H1 (cell line): ENCODE data around the gene GPC6. TPM values are rescaled to one million over a fixed set of nuclear protein-coding genes. Genes with fewer than 3 reads are reported as not detected.

Source experiments
- CTCF ChIA-PET: fragments of 300-600 bp; sonication (Branson Sonifier 250); formaldehyde crosslinking; loops from one replicate; lab custom pipeline; 2021; ENCODE audit not compliant: partially characterized antibody; lab: Charles Lee
- POLR2A ChIA-PET: fragments of 300-600 bp; sonication (Branson Sonifier 250); formaldehyde crosslinking; loops from one replicate; lab custom pipeline; 2021; ENCODE audit warnings: inconsistent platforms; ENCODE audit not compliant: partially characterized antibody; lab: Charles Lee
- DNase-seq, 2 experiments: peaks; one replicate each; pipeline versions ENCODE4 v3.0.0 to v3.0.0-alpha.2; 2010 to 2022; ENCODE audit warnings: low spot score in 2 of 2, low read depth in 1 of 2, mixed read lengths in 1 of 2
- FAIRE-seq: peaks from 2 replicates; lab custom pipeline; 2011; peaks lifted over from hg19 to GRCh38; lab: Jason Lieb, UNC
- H2AFZ ChIP-seq: 2 replicates; pipeline ENCODE4 v1.8.1; 2012; ENCODE audit warnings: low read length, inconsistent platforms
- H2AK5ac ChIP-seq: 2 replicates; pipeline ENCODE4 v1.6.1; 2013; ENCODE audit warnings: low read depth, low read length
- H2BK120ac ChIP-seq: replicated peaks from 2 replicates; pipeline ENCODE3; 2013; ENCODE audit warnings: low read depth, low read length, inconsistent platforms
- H2BK12ac ChIP-seq: 2 replicates; pipeline ENCODE4 v1.6.1; 2013; ENCODE audit warnings: low read depth, low read length
- H2BK15ac ChIP-seq: 2 replicates; pipeline ENCODE4 v1.6.1; 2013; ENCODE audit warnings: low read length
- H2BK20ac ChIP-seq: 2 replicates; pipeline ENCODE4 v1.6.1; 2013; ENCODE audit warnings: low read length
- H2BK5ac ChIP-seq: 2 replicates; pipeline ENCODE4 v1.6.1; 2013; ENCODE audit warnings: low read depth, low read length
- H3K14ac ChIP-seq: 2 replicates; pipeline ENCODE4 v1.6.1; 2013; ENCODE audit warnings: inconsistent platforms; ENCODE audit not compliant: insufficient read length
- H3K18ac ChIP-seq: 2 replicates; pipeline ENCODE4 v1.6.1; 2013; ENCODE audit warnings: low read length; ENCODE audit errors: extremely low read depth
- H3K23ac ChIP-seq: 2 replicates; pipeline ENCODE4 v1.6.1; 2013; ENCODE audit warnings: inconsistent platforms; ENCODE audit not compliant: insufficient read length
- H3K23me2 ChIP-seq: 2 replicates; pipeline ENCODE4 v1.6.1; 2013; ENCODE audit warnings: low read depth, low read length
- H3K27ac ChIP-seq: 2 replicates; pipeline ENCODE4 v1.6.1; 2011; ENCODE audit warnings: low read depth, low read length, inconsistent platforms
- H3K27me3 ChIP-seq, 4 experiments: replicated peaks in 1 of 4; 1 replicate in 1 of 4; 2 replicates in 3 of 4; pipeline versions ENCODE4 v1.6.1 to v1.8.1; 2011 to 2013; ENCODE audit warnings: low read length in 3 of 4, mild to moderate bottlenecking in 3 of 4, inconsistent platforms in 2 of 4, mixed read lengths in 2 of 4, moderate library complexity in 1 of 4; ENCODE audit not compliant: control insufficient read depth in 3 of 4, insufficient read depth in 3 of 4; ENCODE audit errors: extremely low read depth in 1 of 4
- H3K36me3 ChIP-seq, 4 experiments: 2 replicates each; pipeline versions ENCODE4 v1.6.1 to v1.8.1; 2011 to 2013; ENCODE audit warnings: mild to moderate bottlenecking in 4 of 4, low read length in 3 of 4, moderate library complexity in 2 of 4, control low read depth in 1 of 4, inconsistent platforms in 1 of 4; ENCODE audit not compliant: insufficient read depth in 4 of 4, control insufficient read depth in 2 of 4
- H3K4ac ChIP-seq: replicated peaks from 2 replicates; pipeline ENCODE3; 2013; ENCODE audit warnings: low read length, low read depth, mixed read lengths, inconsistent platforms; ENCODE audit not compliant: insufficient read length
- H3K4me1 ChIP-seq, 4 experiments: replicated peaks in 1 of 4; 1 replicate in 1 of 4; 2 replicates in 3 of 4; pipeline versions ENCODE4 v1.6.1 to v1.8.1; 2011 to 2013; ENCODE audit warnings: low read length in 3 of 4, inconsistent platforms in 2 of 4, mixed read lengths in 1 of 4; ENCODE audit not compliant: insufficient read depth in 4 of 4, control insufficient read depth in 3 of 4
- H3K4me2 ChIP-seq, 2 experiments: 2 replicates each; pipeline versions ENCODE4 v1.6.1 to v1.8.1; 2011 to 2013; ENCODE audit warnings: low read depth in 2 of 2, low read length in 2 of 2, control low read depth in 1 of 2, inconsistent platforms in 1 of 2, mild to moderate bottlenecking in 1 of 2; ENCODE audit not compliant: insufficient read depth in 1 of 2
- H3K4me3 ChIP-seq, 4 experiments: fragments of 200-600, 300-600 bp in 1 of 4; sonication (generic), shearing (Covaris generic), sonication (Bioruptor Twin) in 1 of 4; 2 replicates each; pipeline versions ENCODE4 v1.5.1 to v1.8.1; 2011 to 2016; ENCODE audit warnings: low read length in 4 of 4, low read depth in 3 of 4, control low read depth in 2 of 4, inconsistent platforms in 2 of 4, mild to moderate bottlenecking in 2 of 4, mixed read lengths in 1 of 4, moderate library complexity in 1 of 4; ENCODE audit not compliant: insufficient read depth in 2 of 4; ENCODE audit errors: extremely low read depth in 1 of 4
- H3K56ac ChIP-seq: replicated peaks from 2 replicates; pipeline ENCODE3; 2013; ENCODE audit warnings: low read depth, mild to moderate bottlenecking, mixed read lengths, low read length, inconsistent platforms; ENCODE audit not compliant: insufficient read length
- H3K79me1 ChIP-seq: 2 replicates; pipeline ENCODE4 v1.6.1; 2013; ENCODE audit warnings: low read depth, low read length, control low read depth
- H3K79me2 ChIP-seq, 2 experiments: 2 replicates each; pipeline versions ENCODE4 v1.6.1 to v1.8.1; 2012 to 2013; ENCODE audit warnings: low read length in 2 of 2, mild to moderate bottlenecking in 2 of 2, inconsistent platforms in 1 of 2; ENCODE audit not compliant: insufficient read depth in 2 of 2, control insufficient read depth in 1 of 2
- H3K9ac ChIP-seq, 4 experiments: replicated peaks in 1 of 4; 1 replicate in 1 of 4; 2 replicates in 3 of 4; pipeline versions ENCODE4 v1.6.1 to v1.8.1; 2011 to 2013; ENCODE audit warnings: low read depth in 3 of 4, low read length in 3 of 4, control low read depth in 2 of 4, mild to moderate bottlenecking in 2 of 4, moderate library complexity in 2 of 4, inconsistent platforms in 1 of 4; ENCODE audit errors: extremely low read depth in 1 of 4
- H3K9me3 ChIP-seq, 2 experiments: 2 replicates each; pipeline versions ENCODE4 v1.6.1 to v1.8.1; 2012 to 2013; ENCODE audit warnings: mild to moderate bottlenecking in 2 of 2, moderate library complexity in 2 of 2, control low read depth in 1 of 2, inconsistent platforms in 1 of 2, low read depth in 1 of 2, low read length in 1 of 2, mixed read lengths in 1 of 2; ENCODE audit not compliant: insufficient read depth in 2 of 2
- H4K20me1 ChIP-seq, 2 experiments: replicated peaks in 1 of 2; 2 replicates each; pipeline versions ENCODE3 to v1.8.1; 2011 to 2013; ENCODE audit warnings: inconsistent platforms in 2 of 2, low read length in 2 of 2, mild to moderate bottlenecking in 1 of 2; ENCODE audit not compliant: insufficient read depth in 2 of 2, control insufficient read depth in 1 of 2
- H4K5ac ChIP-seq: 2 replicates; pipeline ENCODE4 v1.6.1; 2013; ENCODE audit warnings: low read length, low read depth, mixed read lengths, inconsistent platforms; ENCODE audit not compliant: insufficient read length
- H4K8ac ChIP-seq: 2 replicates; pipeline ENCODE4 v1.8.0; 2013; ENCODE audit warnings: mild to moderate bottlenecking, moderate library complexity, low read length, inconsistent platforms; ENCODE audit not compliant: insufficient read depth; ENCODE audit errors: extremely low read depth
- H4K91ac ChIP-seq: replicated peaks from 2 replicates; pipeline ENCODE3; 2013; ENCODE audit warnings: low read length, mixed read lengths, inconsistent platforms; ENCODE audit not compliant: insufficient read length
- WGBS, 2 experiments: shearing (Covaris generic) in 1 of 2; methylation state at CpG; one replicate each; pipeline versions ENCODE4 v1.1.6 to v1.1.7; 2013 to 2015; ENCODE audit warnings: low lambda C conversion rate in 2 of 2, mixed read lengths in 2 of 2, inconsistent platforms in 1 of 2, low coverage in 1 of 2, missing lambda C conversion rate in 1 of 2; ENCODE audit not compliant: insufficient replicate concordance in 2 of 2, insufficient coverage in 1 of 2, insufficient read length in 1 of 2; ENCODE audit errors: extremely low coverage in 1 of 2, missing lambda C conversion rate in 1 of 2; 5-methylcytosine and 5-hydroxymethylcytosine counted together
- polyA plus RNA-seq, 7 experiments: library from polyadenylated mRNA; depleted of rRNA in 3 of 7; stranded (reverse) in 5 of 7; unstranded in 2 of 7; fragments of >200 nt in 5 of 7; fragments of 200-250 nt in 2 of 7; gene quantifications; 1 replicate in 5 of 7; 2 replicates in 1 of 7; 4 replicates in 1 of 7; pipeline versions ENCODE4 v1.2.1 to v1.2.3, GENCODE V29; 2011 to 2013; ENCODE audit warnings: missing spikeins in 2 of 7, mixed read lengths in 2 of 7
- total RNA-seq: library from RNA; stranded (reverse); fragmentation: NEBNext Ultra II Directional; extraction: Animal tissue kit (Norgen Biotek cat#: 25700); gene quantifications from 2 replicates; pipeline ENCODE4 v1.2.1, GENCODE V29; 2021
- TF ChIP-seq, protein P1 (sequence below): IDR thresholded peaks from 2 replicates; pipeline ENCODE4 v1.6.1; 2012; ENCODE audit warnings: inconsistent platforms

GPC6 gene
- total and polyA plus RNA-seq, 2 of the 8 experiments (the other 6 are each of a cell fraction or from before 2014, with no cell fraction given), result 5.4 to 12.0 TPM

DNA sequence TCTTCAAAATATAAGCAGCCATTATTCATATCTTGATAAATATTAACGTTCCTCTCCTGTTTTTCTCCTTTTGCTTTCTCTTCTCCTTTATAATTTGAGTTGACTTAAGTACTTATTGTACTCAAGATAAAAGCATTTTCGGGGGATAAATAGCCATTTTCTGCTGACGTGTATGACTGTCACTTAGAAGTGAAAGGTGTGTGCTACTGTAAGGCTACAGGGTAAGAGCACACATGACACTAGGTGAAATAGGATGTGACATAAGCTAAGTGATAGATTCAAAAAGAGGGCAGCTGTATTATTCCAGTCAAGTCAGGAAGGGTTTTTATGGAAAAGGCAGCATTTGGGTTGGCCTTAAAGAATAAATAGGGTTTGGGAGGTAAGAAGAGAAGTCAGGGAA is 128.5 kb downstream of the GPC6 start:
- no peak overlapping the region for H2BK12ac ChIP-seq
- H2AFZ ChIP-seq, result no peak overlapping the region
- H3K4me2 ChIP-seq, result no peak overlapping the region
- ChIA-PET CTCF (interaction anchor here (1.5 kb wide), 1 partner anchor 12 kb away, joined by 3 read pairs; no protein-coding TSS in a partner anchor), POLR2A (no interaction called here)
- no peak overlapping the region for H2AK5ac ChIP-seq
- H3K36me3 ChIP-seq, result no peaks in the 10 kb centered on the region
- H3K23ac ChIP-seq, result no peak overlapping the region
- 86% methylated on average over 3 of the region's 3 CpGs; no CpG with 5 or more reads in 1 of the 2 experiments for WGBS, 2 experiments
- H2BK120ac ChIP-seq, result no peak overlapping the region
- no peak overlapping the region for H4K5ac ChIP-seq
- no peak overlapping the region for H3K56ac ChIP-seq
- no peaks in the 10 kb centered on the region for H3K9me3 ChIP-seq
- TF ChIP-seq, protein P1, sequence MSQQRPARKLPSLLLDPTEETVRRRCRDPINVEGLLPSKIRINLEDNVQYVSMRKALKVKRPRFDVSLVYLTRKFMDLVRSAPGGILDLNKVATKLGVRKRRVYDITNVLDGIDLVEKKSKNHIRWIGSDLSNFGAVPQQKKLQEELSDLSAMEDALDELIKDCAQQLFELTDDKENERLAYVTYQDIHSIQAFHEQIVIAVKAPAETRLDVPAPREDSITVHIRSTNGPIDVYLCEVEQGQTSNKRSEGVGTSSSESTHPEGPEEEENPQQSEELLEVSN, result no peak
- no peaks in the 10 kb centered on the region for H3K23me2 ChIP-seq
- H3K79me2 ChIP-seq, result no peaks in the 10 kb centered on the region; a peak in 1 of 4 replicates
- H4K20me1 ChIP-seq, result no peaks in the 10 kb centered on the region
- peaks cover 0 to 1% (median 0%) of the 10 kb centered on the region in 4 experiments; a peak in 1 of 7 replicates for H3K4me1 ChIP-seq
- no peak overlapping the region for H3K4me3 ChIP-seq
- H3K79me1 ChIP-seq, result no peaks in the 10 kb centered on the region
- H2BK20ac ChIP-seq, result no peak overlapping the region
- H3K18ac ChIP-seq, result no peak overlapping the region
- no peak overlapping the region for H2BK15ac ChIP-seq
- H4K91ac ChIP-seq, result no peak overlapping the region
- no peak overlapping the region for H3K27ac ChIP-seq
- H3K27me3 ChIP-seq, result no peaks in the 10 kb centered on the region
- no peak for FAIRE-seq
- H3K14ac ChIP-seq, result no peak overlapping the region
- no peak overlapping the region for H4K8ac ChIP-seq
- H3K4ac ChIP-seq, result no peak overlapping the region
- no peak overlapping the region for H2BK5ac ChIP-seq
- no peak for DNase-seq
- no peak overlapping the region for H3K9ac ChIP-seq
